Endodermal cell (in vitro differentiated cells): Measurements from ENCODE around the gene APOL1. TPM values are rescaled to one million over a fixed set of nuclear protein-coding genes. Genes with fewer than 3 reads are reported as not detected.
A peak's percentile ranks its signal among the peaks of the same experiment; 100 is the strongest.

ENCODE experiments used
- DNase-seq: peaks from one replicate; pipeline ENCODE4 v3.0.0-alpha.2; 2017
- H3K27ac ChIP-seq: 2 replicates; pipeline ENCODE4 v1.5.1; 2013; ENCODE audit warnings: mild to moderate bottlenecking, low read depth, low read length, moderate library complexity
- H3K27me3 ChIP-seq: 2 replicates; pipeline ENCODE4 v1.6.1; 2013; ENCODE audit warnings: mild to moderate bottlenecking, low read length, moderate library complexity; ENCODE audit not compliant: insufficient read depth, control insufficient read depth, poor library complexity, severe bottlenecking
- H3K36me3 ChIP-seq: 2 replicates; pipeline ENCODE4 v1.7.0; 2013; ENCODE audit warnings: mild to moderate bottlenecking, low read length, moderate library complexity; ENCODE audit not compliant: control insufficient read depth, insufficient read depth
- H3K4me1 ChIP-seq: one replicate; pipeline ENCODE4 v1.7.0; 2013; ENCODE audit warnings: low read length; ENCODE audit not compliant: control insufficient read depth, insufficient read depth
- H3K4me3 ChIP-seq: 2 replicates; pipeline ENCODE4 v1.5.1; 2013; ENCODE audit warnings: mild to moderate bottlenecking, low read length, moderate library complexity
- H3K9ac ChIP-seq: 2 replicates; pipeline ENCODE4 v1.6.1; 2013; ENCODE audit warnings: mild to moderate bottlenecking, low read length, moderate library complexity; ENCODE audit not compliant: poor library complexity, severe bottlenecking; ENCODE audit errors: extremely low read depth
- H3K9me3 ChIP-seq: 2 replicates; pipeline ENCODE4 v1.6.1; 2013; ENCODE audit warnings: mild to moderate bottlenecking, low read length, moderate library complexity; ENCODE audit not compliant: control insufficient read depth
- H3K27ac Mint-ChIP-seq: 2 replicates; pipeline ENCODE4 v1.8.0; 2020; ENCODE audit warnings: mixed read lengths
- H3K27me3 Mint-ChIP-seq: 2 replicates; pipeline ENCODE4 v1.8.0; 2021; ENCODE audit warnings: mild to moderate bottlenecking, mixed read lengths; ENCODE audit not compliant: insufficient read depth
- H3K36me3 Mint-ChIP-seq: 2 replicates; pipeline ENCODE4 v1.8.0; 2020; ENCODE audit warnings: low read depth, mixed read lengths
- H3K4me1 Mint-ChIP-seq: 2 replicates; pipeline ENCODE4 v1.8.0; 2020; ENCODE audit warnings: mixed read lengths
- H3K4me3 Mint-ChIP-seq: 2 replicates; pipeline ENCODE4 v1.8.0; 2020; ENCODE audit warnings: mild to moderate bottlenecking, moderate library complexity, mixed read lengths
- H3K9me3 Mint-ChIP-seq: 2 replicates; pipeline ENCODE4 v1.8.0; 2020; ENCODE audit warnings: mild to moderate bottlenecking, mixed read lengths
- CTCF ChIP-seq: fragments of 200-600 bp; sonication (generic); conservative IDR thresholded peaks from 2 replicates; pipeline ENCODE4 v1.5.0; 2021; ENCODE audit warnings: antibody characterized with exemption, mild to moderate bottlenecking
- WGBS, 2 experiments: methylation state at CpG; one replicate each; pipeline versions ENCODE4 v1.1.5 to v1.1.7; 2013; ENCODE audit warnings: missing lambda C conversion rate in 2 of 2, mixed read lengths in 1 of 2; ENCODE audit not compliant: insufficient coverage in 1 of 2, insufficient read length in 1 of 2; 5-methylcytosine and 5-hydroxymethylcytosine counted together
- total RNA-seq, 2 donors: library from RNA; stranded (reverse); fragmentation: NEBNext Ultra II Directional in 1 of 2; extraction: Animal tissue kit (Norgen Biotek cat#: 25700) in 1 of 2; gene quantifications; 2 replicates in 1 of 2; 3 replicates in 1 of 2; pipeline ENCODE4 v1.2.1, GENCODE V29; 2021

Gene APOL1
- total RNA-seq, 2 donors from 2014 or later, result 0.11 to 0.22 TPM

- H3K9me3 Mint-ChIP-seq, result no peaks in the 10 kb centered on the region
- peak overlapping the region; percentile 53 for H3K27ac Mint-ChIP-seq
- no peaks in the 10 kb centered on the region for H3K27me3 Mint-ChIP-seq
- no peak for DNase-seq
- no peaks in the 10 kb centered on the region for H3K27me3 ChIP-seq
- H3K4me1 Mint-ChIP-seq, result no peaks in the 10 kb centered on the region
- H3K4me3 Mint-ChIP-seq, result no peak overlapping the region
- 97 to 98% methylated on average over 17 to 19 of the region's 19 CpGs for WGBS, 2 experiments
- H3K4me3 ChIP-seq, result no peak overlapping the region
- no peaks in the 10 kb centered on the region for H3K4me1 ChIP-seq
- peaks cover 93% of the 10 kb centered on the region for H3K36me3 ChIP-seq
- H3K27ac ChIP-seq, result no peak overlapping the region
- no peaks in the 10 kb centered on the region for H3K9me3 ChIP-seq
- peaks cover 80% of the 10 kb centered on the region for H3K36me3 Mint-ChIP-seq
- TF ChIP-seq CTCF, result no peak
- no peak overlapping the region for H3K9ac ChIP-seq
Measured at GRCh38 chr22:36305813-36306212, 52.9 kb downstream of the APOL1 start.

- WGBS, 2 experiments, result 84 to 94% methylated on average over 14 to 18 of the region's 18 CpGs
- Mint-ChIP-seq H3K27ac (no peak overlapping the region), H3K27me3 (no peaks in the 10 kb centered on the region), H3K9me3 (no peaks in the 10 kb centered on the region), H3K4me3 (no peak overlapping the region), H3K4me1 (no peaks in the 10 kb centered on the region), H3K36me3 (peaks cover 80% of the 10 kb centered on the region)
- no peak for DNase-seq
- Histone ChIP-seq H3K27me3 (no peaks in the 10 kb centered on the region), H3K9ac (no peak overlapping the region), H3K4me3 (no peak overlapping the region), H3K27ac (no peak overlapping the region), H3K9me3 (no peaks in the 10 kb centered on the region), H3K36me3 (peaks cover 93% of the 10 kb centered on the region), H3K4me1 (no peaks in the 10 kb centered on the region)
- TF ChIP-seq CTCF, result no peak
Measured at GRCh38 chr22:36306227-36306626, 53.3 kb downstream of the APOL1 start.

- no peaks in the 10 kb centered on the region for H3K9me3 ChIP-seq
- peaks cover 97% of the 10 kb centered on the region for H3K36me3 ChIP-seq
- whole genome bisulfite sequencing, 2 experiments, result 97% methylated on average over 17 of the region's 17 CpGs; no CpG with 5 or more reads in 1 of the 2 experiments
- no peaks in the 10 kb centered on the region for H3K27me3 Mint-ChIP-seq
- no peak for TF ChIP-seq CTCF
- H3K27me3 ChIP-seq, result no peaks in the 10 kb centered on the region
- H3K36me3 Mint-ChIP-seq, result peaks cover 77% of the 10 kb centered on the region
- H3K9ac ChIP-seq, result no peak overlapping the region
- no peaks in the 10 kb centered on the region for H3K9me3 Mint-ChIP-seq
- DNase-seq, result no peak
- H3K4me1 Mint-ChIP-seq, result no peaks in the 10 kb centered on the region
- H3K27ac ChIP-seq, result no peak overlapping the region
- H3K4me1 ChIP-seq, result no peaks in the 10 kb centered on the region
- H3K4me3 Mint-ChIP-seq, result no peak overlapping the region
- no peak overlapping the region for H3K4me3 ChIP-seq
- peak overlapping the region; percentile 35 for H3K27ac Mint-ChIP-seq
Measured at GRCh38 chr22:36308880-36309279, 55.9 kb downstream of the APOL1 start.
